Measurements from ENCODE around the gene COG7.
"Not testable (repeated sequence)": the region's sequence is repeated elsewhere in the genome, so short reads cannot be mapped to it uniquely, and the experiment has no call there.

COG7 gene

GRCh38 chr16:23373436-23374219 is 79.4 kb downstream of the COG7 start:
- H3K36me3 ChIP-seq (ENCODE audit: insufficient read depth, low read length), result no peaks in the 10 kb centered on the region
- no peak overlapping the region for H3K27ac ChIP-seq (ENCODE audit: low read depth, low read length)
- H3K9ac ChIP-seq (ENCODE audit: low read depth, low read length), result no peak overlapping the region
- no peaks in the 10 kb centered on the region for H3K27me3 ChIP-seq (ENCODE audit: insufficient read depth, low read length)
- no peaks in the 10 kb centered on the region for H3K4me1 ChIP-seq (ENCODE audit: insufficient read depth, low read length)
- 91% methylated on average over 13 of the region's 13 CpGs for WGBS
- H3K9me3 ChIP-seq (ENCODE audit: insufficient read depth, low read depth, low read length), result no peaks in the 10 kb centered on the region
- H3K4me3 ChIP-seq (ENCODE audit: low read length), result no peak overlapping the region

DNA sequence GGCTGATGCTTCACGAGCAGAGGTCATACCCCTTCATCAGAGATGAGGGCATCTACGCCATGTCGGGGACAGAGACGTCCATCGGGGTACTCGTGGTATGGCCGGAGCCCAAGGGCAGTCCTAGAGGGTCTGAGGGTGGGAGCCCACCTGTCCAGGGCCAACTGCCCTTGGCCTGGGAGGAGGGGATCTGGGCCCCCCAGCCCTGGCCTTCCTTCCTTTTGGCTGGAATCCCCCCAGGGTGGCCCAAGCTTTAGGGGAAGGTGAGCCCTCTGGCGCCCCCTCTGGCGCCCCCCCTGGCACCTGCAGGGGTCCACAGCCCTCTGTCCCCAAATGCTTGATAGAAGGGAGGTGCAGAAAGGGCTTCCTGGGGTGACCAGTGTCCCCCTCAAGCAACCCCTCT is 81.6 kb downstream of the COG7 start:
- Histone ChIP-seq H3K9me3 (ENCODE audit: insufficient read depth, low read depth, low read length) (no peaks in the 10 kb centered on the region), H3K9ac (ENCODE audit: low read depth, low read length) (no peak overlapping the region), H3K36me3 (ENCODE audit: insufficient read depth, low read length) (no peaks in the 10 kb centered on the region), H3K4me1 (ENCODE audit: insufficient read depth, low read length) (no peaks in the 10 kb centered on the region), H3K27me3 (ENCODE audit: insufficient read depth, low read length) (no peaks in the 10 kb centered on the region), H3K27ac (ENCODE audit: low read depth, low read length) (no peak overlapping the region), H3K4me3 (ENCODE audit: low read length) (no peak overlapping the region)
- 85% methylated on average over 9 of the region's 9 CpGs for WGBS

DNA sequence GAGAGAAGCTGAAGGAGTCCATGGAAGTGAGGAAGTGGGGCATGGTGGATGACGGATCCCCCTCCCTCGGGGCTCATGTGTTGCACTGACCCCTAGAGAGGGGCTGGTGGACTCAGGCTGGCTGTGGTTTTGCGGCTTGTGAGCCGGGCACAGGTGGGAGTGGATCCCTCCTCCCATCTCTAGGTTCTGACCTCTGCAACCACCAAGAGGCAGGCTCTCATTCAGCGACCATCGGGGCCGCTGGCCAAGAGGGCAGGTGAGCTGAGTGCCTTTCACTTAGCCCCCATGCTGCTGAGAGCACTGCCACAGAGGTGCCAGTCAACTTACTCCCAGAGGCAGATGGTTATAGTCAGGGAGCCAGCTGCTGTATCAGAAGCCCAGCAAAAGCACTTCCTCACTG is 83.6 kb downstream of the COG7 start:
- no peak overlapping the region for H3K4me3 ChIP-seq (ENCODE audit: low read length)
- whole genome bisulfite sequencing, result 88% methylated on average over 7 of the region's 7 CpGs
- peaks cover 7% of the 10 kb centered on the region; the same call in 1 of the 2 replicates for H3K4me1 ChIP-seq (ENCODE audit: insufficient read depth, low read length)
- no peaks in the 10 kb centered on the region for H3K27me3 ChIP-seq (ENCODE audit: insufficient read depth, low read length)
- H3K9me3 ChIP-seq (ENCODE audit: insufficient read depth, low read depth, low read length), result no peaks in the 10 kb centered on the region
- H3K9ac ChIP-seq (ENCODE audit: low read depth, low read length), result no peak overlapping the region
- no peaks in the 10 kb centered on the region for H3K36me3 ChIP-seq (ENCODE audit: insufficient read depth, low read length)
- no peak overlapping the region for H3K27ac ChIP-seq (ENCODE audit: low read depth, low read length)

GRCh38 chr16:23368469-23368868 is 84.5 kb downstream of the COG7 start:
- Histone ChIP-seq H3K4me3 (ENCODE audit: low read length) (no peak overlapping the region), H3K27me3 (ENCODE audit: insufficient read depth, low read length) (no peaks in the 10 kb centered on the region), H3K9me3 (ENCODE audit: insufficient read depth, low read depth, low read length) (no peaks in the 10 kb centered on the region), H3K36me3 (ENCODE audit: insufficient read depth, low read length) (no peaks in the 10 kb centered on the region), H3K27ac (ENCODE audit: low read depth, low read length) (no peak overlapping the region), H3K4me1 (ENCODE audit: insufficient read depth, low read length) (peaks cover 7% of the 10 kb centered on the region; the same call in 1 of the 2 replicates), H3K9ac (ENCODE audit: low read depth, low read length) (no peak overlapping the region)
- WGBS, result 87% methylated on average over 5 of the region's 5 CpGs

- no peak overlapping the region for H3K27ac ChIP-seq (ENCODE audit: low read depth, low read length)
- H3K36me3 ChIP-seq (ENCODE audit: insufficient read depth, low read length), result no peaks in the 10 kb centered on the region
- WGBS, result 92% methylated on average over 8 of the region's 8 CpGs
- H3K27me3 ChIP-seq (ENCODE audit: insufficient read depth, low read length), result no peaks in the 10 kb centered on the region
- H3K4me1 ChIP-seq (ENCODE audit: insufficient read depth, low read length), result peaks cover 7% of the 10 kb centered on the region; the same call in 1 of the 2 replicates
- H3K9me3 ChIP-seq (ENCODE audit: insufficient read depth, low read depth, low read length), result no peaks in the 10 kb centered on the region
- H3K9ac ChIP-seq (ENCODE audit: low read depth, low read length), result no peak overlapping the region
- H3K4me3 ChIP-seq (ENCODE audit: low read length), result no peak overlapping the region
Measured at GRCh38 chr16:23367988-23368387, 85.0 kb downstream of the COG7 start.

GRCh38 chr16:23367564-23367963 is 85.4 kb downstream of the COG7 start:
- peaks cover 7% of the 10 kb centered on the region; the same call in 1 of the 2 replicates for H3K4me1 ChIP-seq (ENCODE audit: insufficient read depth, low read length)

GRCh38 chr16:23366341-23366740 is 86.6 kb downstream of the COG7 start:
- not testable (repeated sequence) for H3K4me1 ChIP-seq (ENCODE audit: insufficient read depth, low read length); H3K9ac ChIP-seq (ENCODE audit: low read depth, low read length); H3K27me3 ChIP-seq (ENCODE audit: insufficient read depth, low read length); H3K36me3 ChIP-seq (ENCODE audit: insufficient read depth, low read length); H3K9me3 ChIP-seq (ENCODE audit: insufficient read depth, low read depth, low read length); H3K4me3 ChIP-seq (ENCODE audit: low read length); H3K27ac ChIP-seq (ENCODE audit: low read depth, low read length)
- 90% methylated on average over 7 of the region's 7 CpGs for WGBS

More at GRCh38 chr16:23367564-23367963, 85.4 kb downstream of the COG7 start:
- Histone ChIP-seq H3K36me3 (ENCODE audit: insufficient read depth, low read length) (no peaks in the 10 kb centered on the region), H3K9me3 (ENCODE audit: insufficient read depth, low read depth, low read length) (no peaks in the 10 kb centered on the region), H3K4me3 (ENCODE audit: low read length) (no peak overlapping the region), H3K27ac (ENCODE audit: low read depth, low read length) (no peak overlapping the region), H3K9ac (ENCODE audit: low read depth, low read length) (no peak overlapping the region), H3K27me3 (ENCODE audit: insufficient read depth, low read length) (no peaks in the 10 kb centered on the region)
- 97% methylated on average over 10 of the region's 10 CpGs for WGBS

- H3K9ac ChIP-seq (ENCODE audit: low read depth, low read length), result no peak overlapping the region
Measured at GRCh38 chr16:23365602-23366240, 87.3 kb downstream of the COG7 start.

DNA sequence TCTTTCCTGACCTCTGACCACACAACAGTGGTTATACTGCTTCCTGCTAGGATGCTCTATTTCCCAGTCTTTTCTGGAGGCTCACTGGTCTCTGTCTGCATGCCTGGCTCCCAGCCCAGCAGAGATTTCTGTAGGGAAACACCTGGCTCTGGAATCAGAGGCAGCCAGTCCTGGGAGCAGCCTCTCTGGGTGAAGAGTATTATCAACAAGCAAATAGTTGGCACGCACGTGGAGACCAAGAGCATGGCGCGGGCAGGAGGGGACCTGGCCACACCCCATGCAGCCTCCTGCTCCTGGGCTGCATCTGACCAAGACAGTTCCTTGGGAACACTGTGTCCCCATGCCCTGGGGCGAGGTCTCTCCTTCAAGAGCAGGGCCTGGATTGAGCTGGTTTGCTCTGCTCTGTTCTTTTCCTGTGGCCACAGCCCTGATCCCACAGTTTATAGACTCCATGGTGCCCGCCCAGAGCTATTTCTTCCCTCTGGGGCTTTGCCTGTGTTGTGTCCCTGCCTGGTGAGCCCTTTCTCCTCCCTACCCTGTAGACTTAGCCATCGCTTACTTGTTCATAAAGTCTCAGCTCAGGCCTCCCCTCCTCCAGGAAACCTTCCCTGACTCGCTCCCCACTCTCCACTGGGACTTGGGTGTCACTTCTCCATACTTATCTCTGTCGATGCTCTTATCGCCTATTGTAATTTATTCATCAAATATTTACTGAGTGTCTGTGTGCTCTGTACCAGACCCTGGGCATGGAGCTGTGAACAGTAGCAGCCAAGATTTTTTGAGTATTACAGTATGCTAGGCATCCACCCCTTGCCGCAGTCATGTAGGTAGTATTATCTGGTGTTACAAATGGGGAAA is 90.3 kb downstream of the COG7 start:
- no peaks in the 10 kb centered on the region for H3K9me3 ChIP-seq (ENCODE audit: insufficient read depth, low read depth, low read length)
- peaks cover 7% of the 10 kb centered on the region; the same call in 1 of the 2 replicates for H3K4me1 ChIP-seq (ENCODE audit: insufficient read depth, low read length)
- no peak overlapping the region for H3K27ac ChIP-seq (ENCODE audit: low read depth, low read length)
- no peaks in the 10 kb centered on the region for H3K36me3 ChIP-seq (ENCODE audit: insufficient read depth, low read length)
- H3K27me3 ChIP-seq (ENCODE audit: insufficient read depth, low read length), result no peaks in the 10 kb centered on the region
- H3K9ac ChIP-seq (ENCODE audit: low read depth, low read length), result no peak overlapping the region
- 82% methylated on average over 11 of the region's 11 CpGs for WGBS
- no peak overlapping the region for H3K4me3 ChIP-seq (ENCODE audit: low read length)

More at GRCh38 chr16:23365602-23366240, 87.3 kb downstream of the COG7 start:
- 30% methylated on average over 4 of the region's 5 CpGs for WGBS
- peak overlapping the region; percentile 6; the same call in 1 of the 2 replicates for H3K27ac ChIP-seq (ENCODE audit: low read depth, low read length)
- H3K4me1 ChIP-seq (ENCODE audit: insufficient read depth, low read length), result peaks cover 7% of the 10 kb centered on the region; the same call in 1 of the 2 replicates
- H3K9me3 ChIP-seq (ENCODE audit: insufficient read depth, low read depth, low read length), result no peaks in the 10 kb centered on the region
- no peaks in the 10 kb centered on the region for H3K27me3 ChIP-seq (ENCODE audit: insufficient read depth, low read length)
- H3K36me3 ChIP-seq (ENCODE audit: insufficient read depth, low read length), result no peaks in the 10 kb centered on the region
- H3K4me3 ChIP-seq (ENCODE audit: low read length), result no peak overlapping the region

DNA sequence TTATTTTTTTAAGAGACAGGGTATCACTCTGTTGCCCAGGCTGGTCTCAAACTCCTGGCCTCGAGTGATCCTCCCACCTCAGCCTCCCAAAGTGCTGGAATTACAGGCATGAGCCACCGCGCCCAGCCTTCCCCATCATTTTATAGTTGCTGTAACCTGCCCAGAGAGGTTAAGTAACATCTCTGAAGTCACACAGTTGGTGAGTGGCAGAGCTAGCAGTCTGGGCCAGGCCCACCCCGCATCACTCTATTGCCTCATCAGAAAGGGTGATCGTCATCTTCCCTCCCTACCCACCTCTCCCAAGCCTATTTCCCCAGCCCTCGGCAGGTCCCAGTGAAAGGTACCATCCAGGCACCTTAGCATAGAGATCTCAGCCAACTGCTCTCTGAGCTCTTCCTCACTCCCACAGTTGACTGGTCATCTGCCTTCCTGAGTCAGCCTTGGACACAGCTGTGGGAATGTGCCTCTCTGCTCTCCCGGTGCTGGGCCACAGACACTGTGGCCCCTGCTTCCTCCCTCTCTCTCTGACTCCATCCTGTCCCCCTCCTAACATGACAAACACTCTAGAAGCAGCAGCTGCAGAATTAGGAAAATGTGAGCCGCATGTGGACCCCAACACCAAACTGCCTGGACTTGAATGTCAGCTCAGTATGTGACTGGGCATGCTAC is 93.8 kb downstream of the COG7 start:
- H3K4me1 ChIP-seq (ENCODE audit: insufficient read depth, low read length), result no peaks in the 10 kb centered on the region
- H3K27ac ChIP-seq (ENCODE audit: low read depth, low read length), result no peak overlapping the region
- H3K9me3 ChIP-seq (ENCODE audit: insufficient read depth, low read depth, low read length), result no peaks in the 10 kb centered on the region
- no peaks in the 10 kb centered on the region for H3K27me3 ChIP-seq (ENCODE audit: insufficient read depth, low read length)
- WGBS, result 89% methylated on average over 8 of the region's 8 CpGs
- H3K9ac ChIP-seq (ENCODE audit: low read depth, low read length), result no peak overlapping the region
- no peak overlapping the region for H3K4me3 ChIP-seq (ENCODE audit: low read length)
- no peaks in the 10 kb centered on the region for H3K36me3 ChIP-seq (ENCODE audit: insufficient read depth, low read length)

All from HUES64 (cell line).